MM.1S (cell line): ENCODE measurements around the gene BICDL1.

ENCODE experiments used
- DNase-seq: peaks from one replicate; pipeline ENCODE4 v3.0.0-alpha.2; 2015
- H2AFZ ChIP-seq: fragments of 300-600 bp; sonication (generic); 2 replicates; pipeline ENCODE4 v1.6.0; 2016; ENCODE audit warnings: antibody characterized with exemption, low read length
- H3F3A ChIP-seq: fragments of 300-600 bp; sonication (generic); 2 replicates; pipeline ENCODE4 v1.6.1; 2016; ENCODE audit warnings: mild to moderate bottlenecking, antibody characterized with exemption, low read length, moderate library complexity, mixed read lengths; ENCODE audit not compliant: insufficient read depth
- H3K27ac ChIP-seq: fragments of 300-600 bp; sonication (generic); 2 replicates; pipeline ENCODE4 v1.5.1; 2016; ENCODE audit warnings: mild to moderate bottlenecking, low read length
- H3K27me3 ChIP-seq: fragments of 300-600 bp; sonication (generic); replicated peaks from 2 replicates; pipeline ENCODE4 v1.6.0; 2016; ENCODE audit warnings: low read length; ENCODE audit not compliant: insufficient read depth
- H3K36me3 ChIP-seq: fragments of 300-600 bp; sonication (generic); replicated peaks from 2 replicates; pipeline ENCODE4 v1.6.1; 2016; ENCODE audit warnings: mild to moderate bottlenecking, low read length, mixed read lengths; ENCODE audit not compliant: insufficient read depth
- H3K4me1 ChIP-seq: fragments of 300-600 bp; sonication (generic); 2 replicates; pipeline ENCODE4 v1.6.1; 2016; ENCODE audit warnings: low read length, mixed read lengths
- H3K4me2 ChIP-seq: fragments of 300-600 bp; sonication (generic); 2 replicates; pipeline ENCODE4 v1.6.0; 2016; ENCODE audit warnings: low read depth, low read length
- H3K4me3 ChIP-seq: fragments of 300-600 bp; sonication (generic); 2 replicates; pipeline ENCODE4 v1.5.1; 2016; ENCODE audit warnings: low read length, mixed read lengths
- H3K79me2 ChIP-seq: fragments of 300-600 bp; sonication (generic); 2 replicates; pipeline ENCODE4 v1.6.1; 2016; ENCODE audit warnings: mixed run types, low read length, mixed read lengths
- H3K9ac ChIP-seq: fragments of 300-600 bp; sonication (generic); 2 replicates; pipeline ENCODE4 v1.6.1; 2016; ENCODE audit warnings: low read length, mixed read lengths
- H3K9me2 ChIP-seq: fragments of 300-600 bp; sonication (generic); replicated peaks from 2 replicates; pipeline ENCODE4 v1.6.1; 2016; ENCODE audit warnings: mild to moderate bottlenecking, low read length, mixed read lengths; ENCODE audit not compliant: insufficient read depth
- H3K9me3 ChIP-seq: fragments of 300-600 bp; sonication (generic); replicated peaks from 2 replicates; pipeline ENCODE4 v1.6.1; 2016; ENCODE audit warnings: mild to moderate bottlenecking, low read length, mixed read lengths; ENCODE audit not compliant: insufficient read depth
- H4K20me1 ChIP-seq: fragments of 300-600 bp; sonication (generic); 2 replicates; pipeline ENCODE4 v1.6.1; 2016; ENCODE audit warnings: mild to moderate bottlenecking, low read length, moderate library complexity, mixed read lengths; ENCODE audit not compliant: insufficient read depth
- CTCF ChIP-seq: fragments of 300-600 bp; sonication (generic); IDR thresholded peaks from 2 replicates; pipeline ENCODE4 v1.5.1; 2016; ENCODE audit warnings: antibody characterized with exemption, low read length, mixed read lengths
- EZH2 ChIP-seq: fragments of 300-600 bp; sonication (generic); optimal IDR thresholded peaks from 2 replicates; pipeline ENCODE3; 2017; ENCODE audit warnings: low read depth, mild to moderate bottlenecking, antibody characterized with exemption, low read length, mixed read lengths
- EZH2phosphoT487 ChIP-seq: fragments of 300-600 bp; sonication (generic); IDR thresholded peaks from 2 replicates; pipeline ENCODE4 v1.6.1; 2018; ENCODE audit warnings: antibody characterized with exemption, low read length

Gene BICDL1

GRCh38 chr12:120071493-120072020 lies 82.5 kb downstream of the BICDL1 start:
- Histone ChIP-seq H3K27me3 (no peaks in the 10 kb centered on the region), H3K9ac (no peak overlapping the region), H4K20me1 (no peaks in the 10 kb centered on the region), H3F3A (no peaks in the 10 kb centered on the region), H3K4me2 (no peak overlapping the region), H3K9me3 (no peaks in the 10 kb centered on the region), H3K36me3 (no peaks in the 10 kb centered on the region), H3K4me1 (no peaks in the 10 kb centered on the region), H3K27ac (no peak overlapping the region), H3K79me2 (no peaks in the 10 kb centered on the region), H3K9me2 (no peaks in the 10 kb centered on the region), H2AFZ (no peak overlapping the region), H3K4me3 (no peak overlapping the region)
- DNase-seq = no peak
- TF ChIP-seq EZH2phosphoT487 = no peak

GRCh38 chr12:120072472-120073249 lies 83.6 kb downstream of the BICDL1 start:
- H3K9me2 ChIP-seq = no peaks in the 10 kb centered on the region
- TF ChIP-seq EZH2 (no peak), CTCF (no peak), EZH2phosphoT487 (no peak)
- H2AFZ ChIP-seq = no peak overlapping the region
- H3K27me3 ChIP-seq = no peaks in the 10 kb centered on the region
- no peaks in the 10 kb centered on the region for H3K4me1 ChIP-seq
- no peak for DNase-seq
- H3K36me3 ChIP-seq = no peaks in the 10 kb centered on the region
- H4K20me1 ChIP-seq = no peaks in the 10 kb centered on the region
- no peak overlapping the region for H3K9ac ChIP-seq
- no peak overlapping the region for H3K4me3 ChIP-seq
- no peaks in the 10 kb centered on the region for H3K9me3 ChIP-seq
- H3F3A ChIP-seq = no peaks in the 10 kb centered on the region
- H3K27ac ChIP-seq = no peak overlapping the region
- H3K79me2 ChIP-seq = no peaks in the 10 kb centered on the region
- no peak overlapping the region for H3K4me2 ChIP-seq

- Histone ChIP-seq H3F3A (peaks cover 13% of the 10 kb centered on the region), H3K4me2 (no peak overlapping the region), H3K27ac (no peak overlapping the region), H3K4me3 (no peak overlapping the region), H3K27me3 (no peaks in the 10 kb centered on the region), H3K9me2 (no peaks in the 10 kb centered on the region), H3K79me2 (no peaks in the 10 kb centered on the region), H4K20me1 (no peaks in the 10 kb centered on the region), H3K36me3 (no peaks in the 10 kb centered on the region), H3K9ac (no peak overlapping the region), H3K9me3 (no peaks in the 10 kb centered on the region), H2AFZ (no peak overlapping the region), H3K4me1 (peaks cover 21% of the 10 kb centered on the region)
- DNase-seq = no peak
- TF ChIP-seq CTCF = no peak
- no peak for TF ChIP-seq EZH2phosphoT487
- no peak for TF ChIP-seq EZH2
Observed at GRCh38 chr12:120075034-120075616, 86.1 kb downstream of the BICDL1 start.

- H3K4me2 ChIP-seq = no peak overlapping the region
- no peak overlapping the region for H3K9ac ChIP-seq
- no peak overlapping the region for H3K27ac ChIP-seq
- peaks cover 22% of the 10 kb centered on the region for H3K4me1 ChIP-seq
- DNase-seq = no peak
- H3K9me2 ChIP-seq = no peaks in the 10 kb centered on the region
- TF ChIP-seq EZH2 = no peak
- TF ChIP-seq CTCF = no peak
- no peak for TF ChIP-seq EZH2phosphoT487
- H3K9me3 ChIP-seq = no peaks in the 10 kb centered on the region
- no peaks in the 10 kb centered on the region for H3K27me3 ChIP-seq
- H3K4me3 ChIP-seq = no peak overlapping the region
- no peaks in the 10 kb centered on the region for H3K79me2 ChIP-seq
- no peaks in the 10 kb centered on the region for H3K36me3 ChIP-seq
- H3F3A ChIP-seq = peaks cover 13% of the 10 kb centered on the region
- H4K20me1 ChIP-seq = no peaks in the 10 kb centered on the region
- no peak overlapping the region for H2AFZ ChIP-seq
Observed at GRCh38 chr12:120076651-120077050, 87.6 kb downstream of the BICDL1 start.
